ENCODE results near the gene KDM3A.
A peak's percentile ranks its signal among the peaks of the same experiment; 100 is the strongest.

The KDM3A gene

DNA sequence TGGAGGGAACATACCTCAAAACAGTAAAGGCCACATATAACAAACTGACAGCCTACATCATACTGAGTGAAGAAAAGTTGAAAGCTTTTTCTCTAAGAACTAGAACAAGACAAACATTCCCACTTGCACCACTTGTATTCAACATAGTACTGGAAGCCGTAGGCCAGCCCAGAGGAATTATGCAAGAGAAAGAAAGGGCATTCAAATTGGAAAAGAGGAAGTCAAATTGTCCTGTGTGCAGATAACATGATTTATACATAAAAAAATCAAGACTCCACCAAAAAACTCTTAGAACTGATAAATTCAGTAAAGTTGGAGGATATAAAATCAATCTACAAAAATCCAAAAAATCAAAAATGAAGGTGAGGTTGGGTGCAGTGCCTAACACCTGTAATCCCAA is 8.0 kb upstream of the KDM3A start:
- no peak for DNase-seq (ENCODE audit: low read depth)

DNA sequence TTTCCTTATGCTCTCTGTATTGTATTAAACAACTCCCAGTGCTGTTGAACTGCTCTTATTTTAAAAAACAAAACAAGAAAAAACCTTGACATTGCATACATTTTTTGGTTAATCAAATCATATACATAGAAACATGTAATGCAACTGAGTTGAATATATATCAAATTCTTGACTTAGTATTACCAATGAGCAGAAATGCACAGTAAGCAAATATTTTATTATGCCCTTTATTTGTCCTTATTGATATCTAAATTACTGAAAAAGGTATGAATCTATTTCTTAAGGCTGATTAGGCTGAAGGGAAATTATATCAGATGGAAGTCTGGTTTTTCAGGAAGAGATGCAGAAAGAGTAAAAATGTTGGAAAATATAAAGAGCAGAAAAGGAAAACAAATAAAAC is 6.9 kb upstream of the KDM3A start:
- no peak for DNase-seq (ENCODE audit: low read depth)

DNA sequence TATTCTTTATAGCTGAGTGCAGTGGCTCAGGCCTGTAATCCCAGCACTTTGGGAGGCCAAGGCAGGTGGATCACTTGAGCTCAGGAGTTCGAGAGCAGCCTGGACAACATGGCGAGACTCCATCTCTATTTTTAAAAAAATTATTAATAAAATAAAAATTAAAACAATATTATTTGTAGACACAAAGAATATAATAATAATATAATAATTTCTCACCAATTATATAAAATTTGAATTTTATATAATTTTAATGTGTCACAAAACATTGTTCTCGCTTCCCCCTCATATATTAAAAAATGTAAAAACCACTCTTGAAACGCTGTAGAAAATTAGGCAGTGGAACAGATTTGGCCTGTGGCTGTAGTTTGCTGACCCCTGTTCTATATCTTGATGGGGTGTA is 5.6 kb upstream of the KDM3A start:
- DNase-seq (ENCODE audit: low read depth): no peak

DNA sequence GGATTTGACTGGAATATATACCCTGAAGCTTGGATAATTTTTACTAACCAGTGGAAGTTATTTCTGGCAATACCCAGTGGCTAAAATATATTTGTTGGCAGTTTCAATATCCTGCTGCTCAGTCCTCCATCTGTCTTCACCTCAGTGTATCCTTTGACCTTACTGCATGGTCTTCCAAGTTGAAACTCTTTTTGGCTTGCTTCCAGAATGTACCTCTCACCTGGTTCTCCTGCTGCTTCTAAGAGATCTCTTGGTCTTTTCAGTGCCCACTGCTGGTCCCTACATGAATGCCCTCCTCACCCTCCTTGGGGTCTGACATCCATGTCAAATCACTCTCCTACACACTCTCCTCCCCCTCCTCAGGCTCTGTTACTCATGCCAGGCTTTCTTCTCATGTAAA is 4.8 kb upstream of the KDM3A start:
- DNase-seq (ENCODE audit: low read depth): no peak

DNA sequence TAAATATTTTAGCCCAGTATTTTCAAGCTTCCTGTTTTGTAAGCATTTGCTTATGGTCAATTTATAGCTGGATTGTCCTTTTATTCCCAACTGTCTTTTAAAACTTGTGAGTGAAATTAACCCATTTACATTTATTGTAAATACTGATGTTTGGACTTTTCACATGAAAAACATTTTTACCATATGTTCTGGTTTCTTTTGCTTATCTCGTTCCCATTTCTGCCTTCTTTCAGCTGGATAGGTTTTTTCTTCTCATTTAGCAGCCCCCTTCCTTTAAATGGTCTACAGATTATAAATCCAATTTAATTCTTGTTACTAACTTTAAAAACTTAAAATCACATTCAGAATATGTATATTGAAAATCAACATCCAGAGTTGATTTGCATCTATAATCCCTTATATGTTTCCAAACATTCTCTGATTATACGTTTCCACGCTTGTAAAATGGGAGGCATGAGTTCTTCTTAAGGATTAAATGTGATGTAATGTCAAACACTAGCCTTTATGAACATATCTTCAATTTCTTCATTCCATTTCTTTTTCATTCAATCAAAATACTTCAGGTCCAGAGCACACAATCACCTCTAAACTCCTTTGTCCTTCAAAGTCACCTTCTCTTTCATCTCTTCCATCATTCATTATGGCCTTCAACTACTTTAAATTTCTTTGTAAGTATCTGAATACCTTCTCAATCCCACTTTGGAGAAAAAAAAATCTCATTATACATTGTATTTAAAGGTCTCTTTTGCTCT is 1.1 kb upstream of the KDM3A start:
- DNase-seq (ENCODE audit: low read depth): no peak

DNA sequence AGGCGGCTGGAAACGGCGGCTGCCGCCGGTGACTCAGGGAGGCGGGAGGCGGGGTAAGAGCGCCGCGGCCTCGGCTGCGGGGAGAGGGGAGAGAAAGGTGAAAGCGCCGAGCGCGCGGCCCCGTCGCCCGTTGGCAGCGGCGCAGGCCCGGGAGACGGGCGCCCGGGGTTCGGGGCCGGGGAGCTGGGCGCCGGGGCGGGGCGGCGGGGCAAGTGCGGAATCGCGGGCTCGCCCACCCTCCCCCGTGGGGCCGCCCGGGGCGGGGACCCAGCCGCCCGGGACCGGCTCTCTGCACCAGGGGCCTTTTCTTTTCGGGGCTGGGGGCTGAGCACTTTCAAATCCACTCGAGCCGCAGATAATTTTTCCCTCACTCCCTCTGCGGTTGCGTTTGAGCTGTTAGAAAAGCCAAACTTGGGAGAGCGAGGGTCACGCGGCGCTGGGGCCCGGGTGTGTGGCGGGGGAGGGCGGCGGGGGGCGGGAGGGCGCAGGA is 266 bp downstream of the KDM3A start:
- no peak for DNase-seq (ENCODE audit: low read depth)

DNA sequence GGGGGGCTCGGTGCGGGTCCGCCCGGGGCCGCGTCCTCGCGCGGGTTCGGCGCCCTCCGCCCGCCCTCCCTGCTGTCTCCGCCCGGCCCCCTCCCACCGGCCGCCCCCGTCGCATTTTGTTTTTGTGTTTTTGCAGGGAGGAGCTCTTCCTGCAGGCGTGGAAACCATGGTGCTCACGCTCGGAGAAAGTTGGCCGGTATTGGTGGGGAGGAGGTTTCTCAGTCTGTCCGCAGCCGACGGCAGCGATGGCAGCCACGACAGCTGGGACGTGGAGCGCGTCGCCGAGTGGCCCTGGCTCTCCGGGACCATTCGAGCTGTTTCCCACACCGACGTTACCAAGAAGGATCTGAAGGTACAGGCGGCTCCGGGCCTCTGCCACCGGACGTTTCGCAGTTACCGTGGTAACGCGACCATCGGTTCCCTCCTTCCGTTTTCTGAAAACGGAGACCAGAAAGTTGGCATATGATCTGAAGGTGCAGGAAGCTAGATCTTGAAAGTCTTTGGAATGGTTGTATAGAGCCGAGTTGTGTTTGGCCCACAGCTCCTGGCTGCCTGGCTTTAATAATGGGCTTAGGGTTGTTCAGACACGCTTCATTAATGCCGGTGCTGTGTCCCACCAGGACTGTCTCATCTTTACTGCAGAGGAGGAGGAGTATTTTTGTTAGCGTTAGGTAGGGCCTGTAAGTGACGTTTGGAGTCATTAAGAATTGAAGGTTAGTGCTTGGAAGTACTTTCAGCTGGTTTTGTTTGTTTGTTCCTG is 891 bp downstream of the KDM3A start:
- peak; percentile 49 for DNase-seq (ENCODE audit: low read depth)

DNA sequence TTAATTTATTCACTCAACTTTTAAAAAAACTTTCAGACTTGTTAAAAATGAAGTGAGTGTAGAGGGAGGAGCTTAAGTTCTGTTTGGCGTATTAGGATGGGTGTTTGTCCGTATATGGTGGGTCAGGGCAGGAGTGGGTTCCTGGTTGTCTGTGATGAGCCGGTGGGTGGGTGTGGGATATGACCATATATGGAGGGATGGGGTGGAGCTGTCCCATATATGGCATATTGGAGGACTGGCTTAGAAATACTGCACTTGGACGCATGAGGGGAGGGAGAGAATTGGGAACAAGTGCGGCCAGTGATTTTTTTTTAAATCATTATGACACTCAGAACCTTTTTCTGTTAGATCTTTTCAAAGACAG is 1.5 kb downstream of the KDM3A start:
- DNase-seq (ENCODE audit: low read depth): peak; percentile 47

DNA sequence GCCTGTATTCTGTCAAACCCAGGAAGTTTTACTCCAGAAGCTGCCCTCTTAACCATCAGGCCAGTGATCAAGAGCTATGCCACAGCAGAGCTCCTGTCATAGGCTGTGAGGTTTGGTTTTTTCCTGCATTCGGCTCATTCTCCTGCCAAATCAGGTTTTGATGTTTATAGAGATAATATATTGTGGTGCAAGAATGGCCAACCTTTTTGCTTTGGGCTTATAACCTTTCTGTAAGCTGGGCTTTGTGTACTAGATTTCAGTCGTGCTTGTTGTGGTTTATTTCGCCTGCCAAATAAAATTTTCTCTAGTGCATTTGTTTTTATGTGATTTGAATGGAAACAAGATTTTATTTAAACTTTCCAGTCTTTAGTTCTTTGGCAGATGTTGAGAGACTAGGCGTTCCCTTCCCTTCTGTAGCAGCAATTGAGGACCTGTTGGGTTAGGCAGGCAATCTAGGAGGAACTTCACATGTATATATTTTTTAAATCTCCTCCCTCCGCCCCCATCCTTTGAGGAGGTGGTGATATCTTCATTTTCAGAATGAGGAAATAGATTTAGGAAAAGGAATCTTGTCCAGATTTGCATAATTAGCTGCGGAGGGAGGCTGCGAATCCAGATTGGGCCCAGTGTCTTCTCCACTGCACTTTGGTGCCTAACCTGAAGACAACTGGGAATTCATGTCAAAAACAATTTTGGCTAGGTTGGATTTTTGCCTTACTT is 2.6 kb downstream of the KDM3A start:
- no peak for DNase-seq (ENCODE audit: low read depth)

DNA sequence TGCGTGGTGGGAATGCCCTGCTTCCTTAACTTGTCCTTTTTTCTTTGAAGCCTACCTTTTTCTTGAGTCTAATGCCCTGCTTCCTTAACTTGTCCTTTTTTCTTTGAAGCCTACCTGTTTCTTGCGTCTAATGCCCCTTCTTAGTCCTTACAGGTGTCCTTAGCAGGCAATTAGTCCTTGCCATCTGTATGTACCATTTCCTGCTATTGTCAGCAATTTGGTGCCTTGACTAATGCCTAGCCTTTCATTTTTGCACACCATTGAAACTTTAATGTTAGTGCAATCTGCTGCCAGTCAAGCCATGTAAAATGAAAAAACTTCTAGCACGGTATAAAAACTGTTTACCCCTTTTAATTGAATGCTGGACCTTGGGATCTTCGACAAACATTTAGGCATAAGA is 4.3 kb downstream of the KDM3A start:
- DNase-seq (ENCODE audit: low read depth): no peak

DNA sequence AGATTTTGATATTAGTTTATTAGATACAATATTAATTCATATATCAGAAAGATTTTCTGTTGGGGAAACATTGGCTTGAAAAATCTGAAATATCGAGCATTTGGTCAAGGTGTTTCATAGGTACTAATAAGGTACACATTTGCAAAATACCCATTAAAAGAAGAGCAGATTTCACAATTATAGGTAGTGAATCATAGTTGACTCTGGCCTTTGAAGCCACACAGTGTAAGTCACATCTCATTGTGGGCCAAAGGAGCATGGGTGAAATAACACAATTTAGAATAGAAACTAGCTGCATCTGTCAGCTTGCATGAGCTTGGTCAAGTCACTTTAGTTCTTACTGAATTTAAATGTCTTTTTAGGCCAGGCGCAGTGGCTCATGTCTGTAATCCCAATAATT is 4.9 kb downstream of the KDM3A start:
- no peak for DNase-seq (ENCODE audit: low read depth)

DNA sequence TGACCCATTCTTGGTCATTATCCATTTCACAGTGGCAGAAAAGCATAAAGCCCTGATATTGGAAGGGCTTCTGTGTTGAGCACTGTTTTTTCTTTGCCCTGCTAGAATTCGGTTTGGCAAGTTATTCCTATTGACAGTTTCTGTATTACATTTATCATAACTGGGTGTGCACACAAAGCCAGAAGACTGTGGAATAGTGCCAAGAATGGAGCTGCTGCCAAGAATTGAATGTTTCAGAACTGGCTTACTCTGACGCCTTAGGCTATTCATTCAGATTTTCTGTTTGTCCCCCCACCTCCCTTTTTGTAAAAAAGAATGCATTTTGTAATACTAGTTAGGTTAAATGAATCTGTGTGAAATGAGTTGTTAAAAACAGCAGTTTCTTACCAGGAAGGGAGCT is 12.7 kb downstream of the KDM3A start:
- no peak for DNase-seq (ENCODE audit: low read depth)

DNA sequence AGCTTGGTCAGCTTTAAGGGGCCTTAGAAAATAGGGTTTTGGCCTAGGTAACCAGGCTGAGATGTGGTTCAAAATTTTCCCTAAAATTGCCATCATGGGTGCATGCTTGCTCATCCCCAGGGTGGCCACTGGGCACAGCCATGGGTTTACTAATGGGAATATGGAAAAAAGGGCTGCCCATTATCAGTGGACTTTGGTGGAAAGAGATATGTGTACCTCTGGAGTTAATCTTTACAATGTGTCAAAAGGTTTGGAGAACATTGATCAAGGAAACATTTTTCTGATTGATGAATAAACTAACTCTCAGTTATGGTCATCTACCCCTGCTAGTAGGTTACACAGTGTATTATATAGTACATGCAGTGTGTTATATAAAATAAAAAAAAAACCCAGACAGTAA is 13.1 kb downstream of the KDM3A start:
- no peak for DNase-seq (ENCODE audit: low read depth)

DNA sequence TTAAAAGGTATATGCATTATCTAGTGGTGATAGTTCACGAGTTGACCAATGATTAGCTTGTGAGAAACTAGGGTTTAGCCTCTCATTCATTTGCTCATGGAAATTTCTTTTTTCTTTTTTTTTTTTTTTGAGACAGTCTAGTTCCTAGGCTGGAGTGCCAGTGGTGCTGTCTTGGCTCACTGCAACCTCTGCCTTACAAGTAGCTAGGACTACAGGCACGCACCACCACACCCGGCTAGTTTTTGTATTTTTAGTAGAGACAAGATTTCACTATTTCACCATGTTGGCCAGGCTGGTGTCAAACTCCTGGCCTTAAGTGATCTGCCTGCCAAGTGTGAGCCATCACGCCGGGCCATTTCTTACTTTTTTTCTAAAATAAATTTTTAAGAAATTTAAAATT is 14.0 kb downstream of the KDM3A start:
- no peak for DNase-seq (ENCODE audit: low read depth)

DNA sequence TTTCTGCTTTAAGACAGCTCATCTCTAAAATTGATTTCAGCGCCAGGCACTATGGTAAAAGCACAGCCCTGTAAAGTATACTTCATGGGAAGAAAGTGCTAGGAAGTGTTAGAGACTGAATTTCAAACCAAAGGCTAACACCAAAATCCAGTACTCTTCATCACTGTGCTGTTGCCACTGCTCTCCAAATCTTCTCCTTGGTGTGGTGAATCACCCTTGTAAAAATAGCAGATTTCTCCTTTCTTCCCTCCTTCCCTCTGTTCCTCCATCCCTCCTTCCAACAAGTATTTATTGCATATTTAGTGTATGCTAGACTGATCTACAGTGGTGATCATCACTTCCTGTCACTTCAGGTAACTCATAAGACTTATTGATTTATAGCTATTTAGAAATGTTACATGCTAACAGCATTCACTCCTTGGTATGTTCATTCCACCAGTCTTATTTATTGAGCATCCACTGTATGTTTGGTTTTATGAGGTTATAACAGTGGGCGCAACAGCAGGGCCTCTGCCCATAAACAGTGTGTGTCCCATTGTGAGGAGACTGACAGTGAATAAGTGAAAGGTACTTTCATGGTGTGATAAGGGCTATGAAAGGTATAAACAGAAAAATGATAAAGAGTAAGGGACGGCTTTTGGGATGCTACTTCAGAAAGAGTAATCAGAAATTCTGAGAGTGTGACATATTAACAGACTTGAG is 20.0 kb downstream of the KDM3A start:
- DNase-seq (ENCODE audit: low read depth): no peak

DNA sequence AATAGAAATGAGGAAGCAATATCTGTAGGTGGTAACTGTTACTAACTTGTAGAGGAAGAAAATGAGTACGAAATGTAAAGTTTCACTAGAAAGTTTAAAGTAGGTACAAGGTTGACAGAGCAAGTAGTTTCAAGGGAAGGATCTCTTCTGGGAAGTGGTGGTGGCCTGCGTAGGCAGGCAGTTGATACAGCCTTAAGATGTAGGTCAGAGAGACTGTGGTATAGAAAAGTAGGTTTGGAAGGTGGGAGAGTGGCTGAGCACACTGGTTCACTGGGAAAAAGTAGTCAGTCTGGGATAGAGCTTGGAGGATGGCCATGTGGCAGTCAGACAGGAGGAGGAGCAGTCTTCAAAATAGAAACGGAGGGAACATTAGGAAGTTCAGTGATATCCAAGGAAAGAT is 23.5 kb downstream of the KDM3A start:
- DNase-seq (ENCODE audit: low read depth): no peak

DNA sequence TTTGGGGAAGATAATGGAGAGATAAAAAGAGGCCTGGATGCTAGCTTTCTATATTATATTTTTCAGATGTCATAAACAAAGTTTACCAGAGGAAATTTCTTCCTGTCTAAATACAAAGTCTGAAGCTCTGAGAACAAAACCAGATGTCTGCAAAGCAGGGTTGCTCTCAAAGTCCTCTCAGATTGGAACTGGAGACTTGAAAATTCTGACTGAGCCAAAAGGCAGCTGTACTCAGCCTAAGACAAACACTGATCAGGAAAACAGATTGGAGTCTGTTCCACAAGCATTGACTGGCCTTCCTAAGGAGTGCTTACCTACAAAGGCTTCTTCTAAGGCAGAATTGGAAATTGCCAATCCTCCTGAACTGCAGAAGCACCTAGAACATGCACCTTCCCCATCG is 25.1 kb downstream of the KDM3A start:
- DNase-seq (ENCODE audit: low read depth): no peak

DNA sequence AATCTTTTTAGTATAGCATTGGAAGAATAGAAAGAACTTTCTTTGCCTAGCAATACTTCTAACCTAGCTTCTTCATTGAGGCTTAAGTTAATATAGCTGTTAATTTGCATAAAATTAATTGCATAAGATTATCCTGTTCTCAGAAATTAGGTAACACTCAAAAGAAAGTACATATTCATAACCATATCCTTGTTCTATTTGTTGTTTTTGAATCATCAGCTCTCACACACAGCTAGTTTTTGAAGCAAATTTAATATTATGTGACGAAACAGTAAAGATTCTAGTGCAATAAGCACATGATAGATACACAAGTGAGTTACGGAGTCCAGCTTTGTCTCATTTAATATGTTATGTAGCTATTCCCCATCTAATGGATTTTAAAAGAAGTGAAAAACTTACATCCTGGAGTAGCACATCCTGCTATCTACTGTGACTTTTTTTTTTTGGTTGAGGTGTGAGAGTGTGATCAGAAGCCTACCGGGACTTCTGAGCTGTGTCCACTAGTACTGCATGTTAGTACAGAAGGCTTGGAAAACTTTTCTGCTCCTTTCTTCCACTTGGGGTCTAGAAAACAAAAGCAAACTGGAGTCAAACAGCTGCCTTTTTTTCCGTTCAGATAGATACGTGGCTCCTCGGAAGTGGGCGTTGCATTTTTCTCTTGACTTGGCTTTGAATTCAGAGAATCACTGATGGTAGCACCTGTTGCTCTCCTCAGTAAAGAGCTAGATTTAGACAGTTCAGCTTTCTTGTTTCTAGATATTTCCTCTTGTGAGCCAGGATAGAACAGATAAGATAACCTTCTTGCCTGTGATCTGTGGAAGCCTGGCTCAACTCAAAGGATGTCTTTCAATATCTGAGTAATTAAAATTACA is 27.2 kb downstream of the KDM3A start:
- no peak for DNase-seq (ENCODE audit: low read depth)

DNA sequence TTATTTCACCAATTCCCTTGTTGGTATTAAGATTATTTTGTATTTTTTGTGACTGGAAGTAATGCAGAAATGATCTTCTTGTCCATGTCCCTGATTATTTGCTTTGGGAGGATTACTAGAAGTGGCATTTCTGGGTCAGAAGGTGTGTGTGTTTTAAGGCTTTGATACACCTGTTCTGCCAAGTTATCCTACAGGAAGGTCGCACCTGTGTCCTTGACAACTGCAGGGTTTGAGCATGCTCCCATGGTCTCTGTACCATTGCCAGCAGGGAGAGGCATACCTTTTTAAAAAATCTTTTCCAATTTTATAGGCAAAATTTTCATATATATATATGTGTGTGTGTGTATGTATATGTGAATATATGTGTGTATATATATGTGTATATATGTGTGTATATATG is 29.7 kb downstream of the KDM3A start:
- DNase-seq (ENCODE audit: low read depth): no peak

DNA sequence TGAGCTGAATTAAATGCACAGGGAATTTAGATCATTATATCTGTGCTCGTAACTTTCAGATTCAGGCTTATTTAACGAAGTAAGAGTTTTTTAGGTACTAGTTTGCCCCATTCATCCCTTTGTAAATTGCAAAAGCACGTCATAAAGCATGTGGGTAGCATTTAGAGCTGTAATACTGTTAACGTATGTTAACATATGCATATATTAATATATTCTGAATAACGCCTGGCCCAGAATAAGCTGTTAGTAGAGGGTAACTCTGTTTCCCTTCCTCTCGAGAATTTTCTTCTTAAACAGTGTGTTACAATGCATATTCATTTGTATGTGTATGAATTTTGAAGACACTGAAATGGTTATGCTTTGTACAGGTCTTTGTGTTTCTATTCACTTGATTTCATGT is 30.5 kb downstream of the KDM3A start:
- DNase-seq (ENCODE audit: low read depth): no peak

DNA sequence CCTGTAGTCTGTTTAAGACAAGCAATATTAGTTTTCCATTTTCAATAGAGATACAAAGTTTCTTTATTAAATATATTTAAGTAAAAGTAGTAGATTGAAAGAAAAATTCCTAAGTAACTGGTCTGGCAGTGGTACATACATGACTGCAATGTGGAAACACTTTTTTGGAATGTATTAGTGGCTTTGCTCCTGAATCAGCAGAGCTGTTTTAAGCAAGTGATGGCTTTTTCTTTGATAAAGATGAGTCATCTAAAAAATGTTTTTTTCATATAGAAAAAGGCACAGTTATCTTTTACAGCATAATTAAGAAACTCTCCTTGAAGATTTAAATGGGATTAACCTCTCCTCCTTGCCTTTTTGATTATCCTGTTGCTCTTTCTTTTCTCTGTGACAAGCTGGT is 34.9 kb downstream of the KDM3A start:
- DNase-seq (ENCODE audit: low read depth): no peak

DNA sequence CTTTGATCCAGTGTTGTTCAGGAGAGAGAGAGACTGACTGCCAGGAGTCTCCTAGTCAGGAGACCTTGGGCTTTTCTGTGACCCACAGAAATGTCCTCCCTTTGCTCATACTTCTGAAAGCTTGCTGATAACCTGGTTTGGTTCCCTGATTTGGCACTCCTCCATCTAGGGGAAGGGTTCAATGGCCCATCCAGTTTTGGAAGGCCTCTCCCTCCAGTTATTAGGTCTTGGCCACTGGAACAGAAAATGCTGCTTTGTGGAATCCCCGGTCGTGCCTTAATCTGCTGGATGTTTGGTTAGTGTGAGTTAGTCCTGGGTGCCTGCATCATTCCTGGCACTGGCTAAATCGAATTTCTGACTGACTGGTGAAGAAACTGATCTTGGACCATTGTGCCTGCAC is 35.7 kb downstream of the KDM3A start:
- DNase-seq (ENCODE audit: low read depth): no peak
